ENCODE data around the gene PCDHGA9. TPM values are rescaled to one million over a fixed set of nuclear protein-coding genes. Genes with fewer than 3 reads are reported as not detected.
A peak's percentile ranks its signal among the peaks of the same experiment; 100 is the strongest.

The PCDHGA9 gene
- total RNA-seq, 1 donor from 2014 or later = 0.73 TPM

DNA sequence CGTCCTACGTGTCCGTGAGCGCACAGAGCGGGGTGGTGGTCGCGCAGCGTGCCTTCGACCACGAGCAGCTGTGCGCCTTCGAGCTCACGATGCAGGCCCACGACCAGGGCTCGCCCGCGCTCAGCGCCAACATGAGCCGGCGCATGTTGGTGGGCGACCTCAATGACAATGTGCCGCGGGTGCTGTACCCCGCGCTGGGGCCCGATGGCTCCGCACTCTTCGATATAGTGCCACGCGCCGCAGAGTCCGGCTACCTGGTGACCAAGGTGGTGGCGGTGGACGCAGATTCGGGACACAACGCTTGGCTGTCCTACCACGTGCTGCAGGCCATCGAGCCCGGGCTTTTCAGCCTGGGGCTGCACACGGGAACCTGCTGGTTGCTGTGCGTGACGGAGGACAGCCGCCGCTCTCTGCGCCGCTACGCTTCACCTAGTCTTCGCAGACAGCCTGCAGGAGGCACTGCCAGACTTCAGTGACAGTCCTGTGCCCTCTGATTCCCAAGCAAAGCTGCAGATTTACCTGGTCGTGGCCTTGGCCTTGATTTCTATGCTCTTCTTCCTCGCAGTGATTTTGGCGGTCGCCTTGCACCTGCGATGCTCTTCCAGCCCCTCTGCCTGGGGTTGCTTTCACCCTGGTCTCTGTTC lies 25.3 kb downstream of the PCDHGA9 start:
- Histone ChIP-seq H4K20me1 (ENCODE audit: insufficient read depth, low read length) (no peaks in the 10 kb centered on the region), H3K9ac (ENCODE audit: low read length) (no peak overlapping the region), H3K4me1 (ENCODE audit: insufficient read depth, low read length) (no peaks in the 10 kb centered on the region), H2AFZ (ENCODE audit: low read depth, low read length) (no peak overlapping the region), H3K4me2 (ENCODE audit: low read length) (no peak overlapping the region), H3K27ac (ENCODE audit: low read depth, low read length) (no peak overlapping the region), H3K27me3 (ENCODE audit: insufficient read depth, low read length) (no peaks in the 10 kb centered on the region), H3K36me3 (ENCODE audit: insufficient read depth, low read length) (no peaks in the 10 kb centered on the region), H3K9me3 (ENCODE audit: insufficient read depth, low read depth, low read length) (peaks cover 49% of the 10 kb centered on the region), H3K79me2 (ENCODE audit: insufficient read depth, low read length) (no peaks in the 10 kb centered on the region), H3K4me3 (ENCODE audit: insufficient read depth, low read depth, low read length) (no peak overlapping the region)
- DNase-seq (ENCODE audit: low read depth) = no peak
- no peaks in the 10 kb centered on the region for H3K27me3 Mint-ChIP-seq (ENCODE audit: low read depth, unreplicated experiment)
- no peak for FAIRE-seq
- TF ChIP-seq EZH2 (IDR thresholded peaks at IDR 0.05; ENCODE audit: insufficient read depth, low read length) = no peak
- TF ChIP-seq, protein P1, sequence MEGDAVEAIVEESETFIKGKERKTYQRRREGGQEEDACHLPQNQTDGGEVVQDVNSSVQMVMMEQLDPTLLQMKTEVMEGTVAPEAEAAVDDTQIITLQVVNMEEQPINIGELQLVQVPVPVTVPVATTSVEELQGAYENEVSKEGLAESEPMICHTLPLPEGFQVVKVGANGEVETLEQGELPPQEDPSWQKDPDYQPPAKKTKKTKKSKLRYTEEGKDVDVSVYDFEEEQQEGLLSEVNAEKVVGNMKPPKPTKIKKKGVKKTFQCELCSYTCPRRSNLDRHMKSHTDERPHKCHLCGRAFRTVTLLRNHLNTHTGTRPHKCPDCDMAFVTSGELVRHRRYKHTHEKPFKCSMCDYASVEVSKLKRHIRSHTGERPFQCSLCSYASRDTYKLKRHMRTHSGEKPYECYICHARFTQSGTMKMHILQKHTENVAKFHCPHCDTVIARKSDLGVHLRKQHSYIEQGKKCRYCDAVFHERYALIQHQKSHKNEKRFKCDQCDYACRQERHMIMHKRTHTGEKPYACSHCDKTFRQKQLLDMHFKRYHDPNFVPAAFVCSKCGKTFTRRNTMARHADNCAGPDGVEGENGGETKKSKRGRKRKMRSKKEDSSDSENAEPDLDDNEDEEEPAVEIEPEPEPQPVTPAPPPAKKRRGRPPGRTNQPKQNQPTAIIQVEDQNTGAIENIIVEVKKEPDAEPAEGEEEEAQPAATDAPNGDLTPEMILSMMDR (IDR thresholded peaks at IDR 0.05; ENCODE audit: insufficient read depth, low read depth, low read length) = no peak
- H3K4me3 Mint-ChIP-seq (ENCODE audit: unreplicated experiment) = no peak overlapping the region
- peaks cover 37% of the 10 kb centered on the region for H3K9me3 Mint-ChIP-seq (ENCODE audit: unreplicated experiment)
- H3K27ac Mint-ChIP-seq (ENCODE audit: unreplicated experiment) = peak overlapping the region; percentile 58
- H3K36me3 Mint-ChIP-seq (ENCODE audit: low read depth, unreplicated experiment) = peaks cover 62% of the 10 kb centered on the region
- H3K4me1 Mint-ChIP-seq (ENCODE audit: low read depth, unreplicated experiment) = no peaks in the 10 kb centered on the region

DNA sequence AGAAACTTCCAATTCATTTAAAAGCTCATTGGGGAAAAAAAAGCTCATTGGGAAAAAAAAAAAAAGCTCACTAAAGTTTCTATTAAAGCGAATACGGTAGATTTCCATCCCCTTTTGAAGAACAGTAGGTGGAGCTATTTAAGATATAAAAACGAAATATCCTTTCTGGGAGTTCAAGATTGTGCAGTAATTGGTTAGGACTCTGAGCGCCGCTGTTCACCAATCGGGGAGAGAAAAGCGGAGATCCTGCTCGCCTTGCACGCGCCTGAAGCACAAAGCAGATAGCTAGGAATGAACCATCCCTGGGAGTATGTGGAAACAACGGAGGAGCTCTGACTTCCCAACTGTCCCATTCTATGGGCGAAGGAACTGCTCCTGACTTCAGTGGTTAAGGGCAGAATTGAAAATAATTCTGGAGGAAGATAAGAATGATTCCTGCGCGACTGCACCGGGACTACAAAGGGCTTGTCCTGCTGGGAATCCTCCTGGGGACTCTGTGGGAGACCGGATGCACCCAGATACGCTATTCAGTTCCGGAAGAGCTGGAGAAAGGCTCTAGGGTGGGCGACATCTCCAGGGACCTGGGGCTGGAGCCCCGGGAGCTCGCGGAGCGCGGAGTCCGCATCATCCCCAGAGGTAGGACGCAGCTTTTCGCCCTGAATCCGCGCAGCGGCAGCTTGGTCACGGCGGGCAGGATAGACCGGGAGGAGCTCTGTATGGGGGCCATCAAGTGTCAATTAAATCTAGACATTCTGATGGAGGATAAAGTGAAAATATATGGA lies 27.9 kb downstream of the PCDHGA9 start, which contains the start of gene PCDHGA12:
Gene PCDHGA12 (plus strand): TSS at position 176 of the 782 bp plus-strand sequence. CDS start 253 bp downstream, at position 429.
- Histone ChIP-seq H3K36me3 (ENCODE audit: insufficient read depth, low read length) (no peaks in the 10 kb centered on the region), H3K79me2 (ENCODE audit: insufficient read depth, low read length) (peaks cover 4% of the 10 kb centered on the region), H3K9me3 (ENCODE audit: insufficient read depth, low read depth, low read length) (peaks cover 45% of the 10 kb centered on the region), H4K20me1 (ENCODE audit: insufficient read depth, low read length) (no peaks in the 10 kb centered on the region), H3K4me3 (ENCODE audit: insufficient read depth, low read depth, low read length) (peak within 1 kb of the TSS; percentile 49), H3K27me3 (ENCODE audit: insufficient read depth, low read length) (no peaks in the 10 kb centered on the region), H3K9ac (ENCODE audit: low read length) (peak within 1 kb of the TSS; percentile 56), H3K4me2 (ENCODE audit: low read length) (peak within 1 kb of the TSS; percentile 70), H3K27ac (ENCODE audit: low read depth, low read length) (peak within 1 kb of the TSS; percentile 28), H3K4me1 (ENCODE audit: insufficient read depth, low read length) (no peaks in the 10 kb centered on the region), H2AFZ (ENCODE audit: low read depth, low read length) (peak within 1 kb of the TSS; percentile 23)
- Mint-ChIP-seq H3K4me1 (ENCODE audit: low read depth, unreplicated experiment) (no peaks in the 10 kb centered on the region), H3K4me3 (ENCODE audit: unreplicated experiment) (no peak within 1 kb of the TSS), H3K27ac (ENCODE audit: unreplicated experiment) (no peak within 1 kb of the TSS), H3K36me3 (ENCODE audit: low read depth, unreplicated experiment) (peaks cover 60% of the 10 kb centered on the region), H3K9me3 (ENCODE audit: unreplicated experiment) (peaks cover 35% of the 10 kb centered on the region), H3K27me3 (ENCODE audit: low read depth, unreplicated experiment) (no peaks in the 10 kb centered on the region)
- TF ChIP-seq, protein P1 (IDR thresholded peaks at IDR 0.05; ENCODE audit: insufficient read depth, low read depth, low read length) = peak; percentile 58
- no peak for TF ChIP-seq EZH2 (IDR thresholded peaks at IDR 0.05; ENCODE audit: insufficient read depth, low read length)
- DNase-seq (ENCODE audit: low read depth) (peak; percentile 77), FAIRE-seq (no peak)

Data from astrocyte (in vitro differentiated cells and primary cell).